Activated CD4-positive, alpha-beta T cell treated with anti-CD3 and anti-CD28 coated beads, Interleukin-2, amount 50 U/mL, for 16 hours (primary cell): ENCODE results near the gene PLA2G2D.

ENCODE experiments used
- DNase-seq: peaks from one replicate; pipeline ENCODE4 v3.0.0-alpha.2; 2020

The PLA2G2D gene

GRCh38 chr1:20112279-20113000 lies 6.9 kb downstream of the PLA2G2D start:
- no peak for DNase-seq

DNA sequence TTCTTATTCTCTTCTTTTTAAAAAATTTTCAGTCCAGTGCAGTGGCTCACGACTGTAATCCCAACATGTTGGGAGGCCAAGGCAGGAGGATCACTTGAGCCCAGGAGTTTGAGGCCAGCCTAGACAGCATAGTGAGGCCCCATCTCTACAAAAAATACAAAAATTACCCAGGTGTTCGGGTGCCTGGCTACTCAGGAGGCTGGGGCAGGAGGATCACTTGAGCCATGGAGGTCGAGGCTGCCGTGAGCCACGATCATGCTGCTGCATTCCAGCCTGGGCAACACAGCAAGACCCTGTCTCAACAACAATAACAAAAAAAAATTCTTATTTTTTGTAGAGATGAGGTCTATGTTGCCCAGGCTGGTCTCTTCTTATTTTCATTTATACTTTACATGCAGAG lies 7.9 kb downstream of the PLA2G2D start:
- no peak for DNase-seq

GRCh38 chr1:20110679-20111078 lies 8.7 kb downstream of the PLA2G2D start:
- DNase-seq = no peak

GRCh38 chr1:20109223-20109856 lies 10.0 kb downstream of the PLA2G2D start:
- DNase-seq = no peak

- no peak for DNase-seq
Observed at GRCh38 chr1:20108366-20109123, 10.8 kb downstream of the PLA2G2D start.

DNA sequence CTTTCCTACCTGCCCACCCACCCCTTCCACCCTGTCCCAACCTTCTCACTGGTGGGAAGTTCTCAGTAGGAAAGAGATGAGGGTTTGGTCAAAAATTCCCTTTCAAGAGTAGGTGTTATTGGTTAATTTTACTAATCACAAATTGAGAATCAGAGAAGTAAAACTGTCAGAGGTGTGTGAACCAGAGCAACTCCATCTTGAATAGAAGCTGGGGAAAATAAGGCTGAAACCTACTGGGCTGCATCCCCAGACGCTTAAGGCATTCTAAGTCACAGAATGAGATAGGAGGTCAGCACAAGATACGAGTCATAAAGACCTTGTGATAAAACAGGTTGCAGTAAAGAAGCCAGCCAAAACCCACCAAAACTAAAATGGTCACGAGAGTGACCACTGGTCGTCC lies 11.5 kb downstream of the PLA2G2D start:
- DNase-seq = no peak

DNA sequence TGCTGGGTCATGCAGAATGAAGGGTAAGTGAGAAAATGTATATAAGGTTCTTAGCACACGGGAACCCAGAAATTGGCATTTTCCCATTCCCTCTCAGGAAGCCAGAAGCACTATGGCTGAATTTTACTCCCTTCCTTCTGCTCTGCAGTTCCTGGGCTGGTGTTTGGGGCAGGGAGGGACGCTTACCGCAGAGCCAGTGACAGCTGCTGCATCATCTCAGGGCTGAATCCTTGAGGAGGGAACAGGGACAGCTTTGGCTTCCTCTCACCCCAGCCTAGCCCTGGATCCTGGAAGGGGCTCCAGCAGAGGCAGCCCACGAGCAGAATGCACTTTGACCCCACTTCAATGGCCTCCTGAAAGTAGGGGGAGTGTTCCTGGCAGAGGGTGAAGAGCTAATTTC lies 12.0 kb downstream of the PLA2G2D start:
- no peak for DNase-seq

GRCh38 chr1:20105856-20106255 lies 13.5 kb downstream of the PLA2G2D start:
- DNase-seq = no peak

DNA sequence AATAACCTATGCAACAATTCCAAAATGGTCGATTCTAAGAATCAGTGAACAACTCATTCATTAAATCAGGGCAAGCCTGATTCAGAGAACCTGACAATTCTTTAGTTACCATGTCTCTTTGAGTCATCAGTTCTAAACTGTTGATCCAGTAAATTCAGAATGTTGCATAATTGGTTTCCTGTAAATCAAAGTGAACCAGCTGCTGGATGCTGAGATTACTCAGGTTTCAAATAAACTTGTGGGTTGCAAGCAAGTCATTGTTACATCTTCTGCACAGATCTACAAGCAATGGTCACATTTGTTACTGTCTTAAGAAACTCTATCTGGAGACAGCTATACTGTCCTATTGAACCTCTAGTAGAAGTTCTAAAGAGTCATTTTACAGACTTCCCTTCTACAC lies 16.5 kb downstream of the PLA2G2D start:
- DNase-seq = peak; percentile 83

- DNase-seq = peak; percentile 73
Observed at GRCh38 chr1:20100632-20101355, 18.5 kb downstream of the PLA2G2D start.

GRCh38 chr1:20099533-20099932 lies 19.8 kb downstream of the PLA2G2D start:
- DNase-seq = no peak

GRCh38 chr1:20096840-20097447 lies 22.4 kb downstream of the PLA2G2D start:
- no peak for DNase-seq

DNA sequence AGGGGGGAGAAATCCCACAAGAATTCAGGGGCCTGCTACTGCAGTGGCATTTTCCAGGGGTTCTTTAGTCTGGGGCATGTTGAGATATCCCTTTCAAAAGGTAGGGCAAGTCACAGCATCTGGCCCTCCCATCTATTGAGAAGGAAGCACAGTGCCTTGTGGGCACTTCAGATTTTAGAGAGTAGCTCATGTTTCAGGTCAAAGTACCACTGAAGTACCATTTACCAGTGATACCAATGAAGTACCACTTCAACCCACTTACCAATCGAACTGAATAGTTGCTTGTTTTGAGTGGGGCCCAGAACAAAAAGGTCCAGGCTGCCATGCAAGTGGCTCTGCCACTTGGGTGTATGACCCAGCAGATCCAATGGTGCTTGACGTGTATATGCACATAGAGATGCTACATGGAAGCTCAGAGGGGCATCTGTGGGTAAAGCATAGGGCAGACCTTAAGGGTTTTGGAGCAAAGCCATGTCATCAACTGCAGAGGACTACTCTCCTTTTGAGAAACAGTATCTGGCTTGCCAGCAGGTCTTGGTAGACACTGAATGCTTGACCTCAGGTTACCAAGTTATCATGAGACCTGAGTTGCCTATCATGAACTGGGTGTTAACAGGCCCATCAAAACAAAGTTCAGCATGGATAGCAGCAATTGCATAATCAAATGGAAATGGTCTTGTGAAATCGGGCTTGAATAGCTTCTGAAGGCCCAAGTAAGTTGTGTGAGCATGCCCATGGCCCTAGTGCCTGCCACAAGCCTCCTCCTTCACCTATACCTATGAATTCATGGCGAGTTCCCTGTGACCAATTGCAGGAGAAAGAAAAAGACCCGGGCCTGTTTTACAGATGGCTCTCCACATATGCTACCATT lies 23.5 kb downstream of the PLA2G2D start:
- no peak for DNase-seq

DNA sequence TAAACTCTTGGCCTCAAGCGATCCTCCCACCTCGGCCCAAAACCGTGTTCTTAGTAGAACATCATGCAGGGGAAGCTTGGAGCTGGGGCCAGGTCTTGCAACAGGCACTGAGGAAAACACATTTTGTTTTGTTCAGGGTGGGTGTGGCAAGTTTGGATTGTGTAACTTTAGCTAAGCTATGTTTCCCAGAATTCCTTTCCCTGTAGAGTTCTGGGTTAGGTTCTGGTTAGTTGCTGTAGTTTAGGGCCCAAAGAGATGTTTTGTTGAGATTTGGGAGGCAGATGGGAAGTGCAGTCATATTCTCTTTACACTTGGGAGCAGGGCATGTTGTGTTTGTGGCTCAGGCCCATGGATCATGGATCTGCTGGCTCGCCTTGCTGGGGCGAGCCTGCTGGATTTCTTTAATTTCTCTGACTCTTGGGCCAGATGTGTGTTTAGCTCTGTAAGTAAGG lies 25.4 kb downstream of the PLA2G2D start:
- DNase-seq = no peak

DNA sequence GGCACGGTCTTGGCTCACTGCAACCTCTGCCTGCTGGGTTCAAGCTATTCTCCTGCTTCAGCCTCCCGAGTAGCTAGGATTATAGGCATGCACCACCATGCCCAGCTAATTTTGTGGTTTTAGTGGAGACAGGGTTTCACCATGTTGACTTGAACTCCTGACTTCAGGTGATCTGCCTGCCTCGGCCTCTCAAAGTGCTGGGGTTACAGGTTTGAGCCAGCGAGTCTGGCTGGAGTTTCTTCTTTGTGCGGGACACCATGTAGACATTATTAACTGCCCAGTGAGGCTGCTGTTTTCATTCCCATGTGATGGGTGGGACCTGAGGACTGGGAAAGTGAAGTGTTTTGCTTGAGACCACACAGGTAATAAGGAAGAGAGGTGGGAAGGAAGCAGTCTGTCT lies 26.0 kb downstream of the PLA2G2D start:
- no peak for DNase-seq

GRCh38 chr1:20090641-20091040 lies 28.7 kb downstream of the PLA2G2D start:
- no peak for DNase-seq

DNA sequence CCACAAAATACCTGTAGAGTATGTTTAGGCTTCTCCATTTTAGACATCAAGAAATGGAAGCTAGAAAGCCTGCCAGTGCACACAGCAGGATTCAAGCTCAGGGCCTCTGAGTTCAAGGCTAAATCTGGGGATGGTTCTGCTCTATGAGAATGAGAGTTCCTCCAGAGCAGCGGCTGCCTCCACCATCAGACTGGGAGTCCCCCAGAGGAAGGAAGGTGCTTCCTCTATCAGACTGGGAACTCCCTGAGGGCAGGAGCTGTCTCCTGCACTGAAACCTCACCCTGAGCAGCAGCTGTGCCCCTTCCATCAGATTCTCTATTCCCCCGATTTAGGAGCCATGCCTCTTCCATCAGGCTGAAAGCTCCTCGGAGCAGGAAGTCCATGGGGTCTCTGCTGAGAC lies 29.2 kb downstream of the PLA2G2D start:
- no peak for DNase-seq

DNA sequence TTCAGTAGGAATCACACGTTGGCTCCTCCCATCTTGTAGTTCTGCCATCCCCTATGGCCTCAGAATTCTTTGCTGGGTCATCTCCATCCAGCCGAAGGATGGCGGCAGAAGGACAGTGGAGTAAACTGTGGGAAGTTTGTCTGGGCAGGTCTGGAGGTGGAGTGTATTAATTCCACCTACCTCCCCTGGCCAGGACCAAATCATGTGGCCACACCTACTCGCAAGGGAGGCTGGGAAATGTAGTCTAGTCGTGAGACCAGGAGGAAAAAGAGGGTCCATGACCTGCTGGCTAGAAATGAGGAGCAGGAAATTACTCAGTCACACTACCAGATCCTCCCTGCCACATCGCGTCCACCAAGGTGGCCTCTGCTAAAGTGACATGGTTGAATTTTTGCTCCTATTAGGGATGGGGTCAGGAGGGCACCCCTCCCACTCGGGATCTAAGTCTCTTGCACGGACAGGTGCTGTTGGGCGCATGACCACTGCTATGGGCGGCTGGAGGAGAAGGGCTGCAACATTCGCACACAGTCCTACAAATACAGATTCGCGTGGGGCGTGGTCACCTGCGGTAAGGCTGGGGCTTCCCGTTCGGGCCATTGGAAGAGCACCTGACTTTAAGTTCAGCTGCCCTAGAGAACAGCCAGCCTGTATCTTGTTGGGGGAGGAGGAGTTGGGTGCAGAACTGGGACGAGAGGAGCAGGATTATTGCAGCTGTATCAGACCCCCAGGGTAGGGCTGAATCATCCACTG lies 29.8 kb downstream of the PLA2G2D start:
- no peak for DNase-seq

DNA sequence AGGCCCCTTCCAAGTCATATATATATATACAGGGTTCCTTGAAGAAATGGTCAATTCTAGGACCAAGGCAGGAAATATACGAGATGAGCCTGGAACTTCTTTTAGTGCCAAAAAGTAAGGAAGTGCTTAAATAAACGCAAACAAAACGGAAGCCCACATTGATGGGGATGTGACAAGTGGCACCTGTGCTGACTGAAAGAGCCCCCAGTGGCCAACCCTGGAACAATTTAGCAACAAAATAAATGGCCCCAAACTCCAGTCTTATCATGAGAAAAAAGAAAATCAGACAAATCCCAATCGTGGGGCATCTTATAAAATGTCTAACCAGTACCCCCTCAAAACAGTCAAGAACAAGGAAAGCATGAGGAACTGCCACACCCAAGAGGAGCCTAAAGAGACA lies 31.7 kb downstream of the PLA2G2D start:
- DNase-seq = no peak

DNA sequence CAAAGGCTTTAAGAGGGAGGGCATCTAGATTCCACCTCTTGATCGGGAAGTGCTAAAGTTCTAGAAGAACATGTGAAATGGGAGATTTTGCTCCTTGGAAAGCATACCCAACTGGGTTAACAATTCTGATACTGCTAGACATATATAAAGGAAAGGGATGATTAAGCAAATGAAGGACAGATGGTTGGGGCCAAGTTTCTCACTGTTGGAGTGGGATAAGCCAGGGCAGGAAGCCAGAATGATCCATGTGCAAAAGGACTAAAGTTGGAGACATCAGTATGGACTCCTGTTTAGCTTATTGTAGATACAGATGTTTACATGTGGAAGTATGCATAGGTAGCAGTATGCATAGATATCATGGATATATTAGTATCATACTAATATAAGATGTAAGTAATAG lies 32.5 kb downstream of the PLA2G2D start:
- no peak for DNase-seq
